Lung (tissue), 12 donors: ENCODE results near the gene RETREG1. TPM values are rescaled to one million over a fixed set of nuclear protein-coding genes. Genes with fewer than 3 reads are reported as not detected.

Experiments
- ATAC-seq: fragments of 200-7000 bp; cut with Tn5 transposase; one replicate; pipeline ENCODE4 v1.9.1; 2020; ENCODE audit warnings: moderate number of reproducible peaks; ENCODE audit not compliant: insufficient read depth, low FRiP score
- DNase-seq, 3 donors: peaks; one replicate each; pipeline ENCODE4 v3.0.0-alpha.2; 2013 to 2017
- H3K27ac ChIP-seq, 2 donors: one replicate each; pipeline ENCODE4 v1.5.1; 2013; ENCODE audit warnings: mild to moderate bottlenecking in 2 of 2, moderate library complexity in 2 of 2, control low read depth in 1 of 2, inconsistent platforms in 1 of 2, low read depth in 1 of 2, low read length in 1 of 2
- H3K27me3 ChIP-seq, 3 donors: one replicate each; pipeline ENCODE4 v1.5.1; 2013; ENCODE audit warnings: low read length in 2 of 3; ENCODE audit not compliant: control insufficient read depth in 3 of 3, insufficient read depth in 3 of 3
- H3K36me3 ChIP-seq, 4 donors: one replicate each; pipeline ENCODE4 v1.5.1; 2013; ENCODE audit warnings: low read length in 4 of 4, mild to moderate bottlenecking in 1 of 4, moderate library complexity in 1 of 4; ENCODE audit not compliant: control insufficient read depth in 4 of 4, insufficient read depth in 4 of 4
- H3K4me1 ChIP-seq, 5 donors: one replicate each; pipeline ENCODE4 v1.5.1; 2013; ENCODE audit warnings: low read length in 5 of 5, mild to moderate bottlenecking in 2 of 5, moderate library complexity in 1 of 5; ENCODE audit not compliant: control insufficient read depth in 5 of 5, insufficient read depth in 5 of 5
- H3K4me3 ChIP-seq: one replicate; pipeline ENCODE4 v1.5.1; 2013; ENCODE audit warnings: mild to moderate bottlenecking, control low read depth, moderate library complexity
- H3K9ac ChIP-seq, 2 donors: one replicate each; pipeline ENCODE4 v1.5.1; 2013; ENCODE audit warnings: low read length in 2 of 2, control low read depth in 1 of 2; ENCODE audit not compliant: insufficient read depth in 1 of 2
- H3K9me3 ChIP-seq, 4 donors: one replicate each; pipeline ENCODE4 v1.5.1; 2013; ENCODE audit warnings: low read length in 3 of 4, mild to moderate bottlenecking in 1 of 4, moderate library complexity in 1 of 4; ENCODE audit not compliant: control insufficient read depth in 4 of 4, insufficient read depth in 3 of 4
- WGBS, 2 donors: extraction: QIAGEN DNeasy Blood & Tissue Kit; methylation state at CpG; one replicate each; pipeline ENCODE4 v1.1.7; 2013; 5-methylcytosine and 5-hydroxymethylcytosine counted together
- polyA plus RNA-seq, 2 donors: library from polyadenylated mRNA; stranded (reverse); fragments of 200-250 nt; gene quantifications; one replicate each; pipeline ENCODE4 v1.2.1, GENCODE V29; 2013
- total RNA-seq, 2 donors: library from RNA; depleted of rRNA in 1 of 2; stranded (reverse); fragments of >200 nt in 1 of 2; gene quantifications; one replicate each; pipeline ENCODE4 v1.2.1, GENCODE V29; 2014 to 2021
- TF ChIP-seq, protein P1 (sequence below): IDR thresholded peaks from 2 replicates; pipeline ENCODE4 v1.5.1; 2012; ENCODE audit warnings: mild to moderate bottlenecking; ENCODE audit errors: control extremely low read depth, extremely low read depth
- donor health status: control.
- donor health status: control.
- donor health status: Bipolar disorder and iron deficiency.
- donor health status: healthy.
- donor health status: DM: yes; HTN: yes; CAD: no.

RETREG1 gene
- total and polyA plus RNA-seq, 4 donors = 6.8 to 19.5 (median 9.6) TPM

DNA sequence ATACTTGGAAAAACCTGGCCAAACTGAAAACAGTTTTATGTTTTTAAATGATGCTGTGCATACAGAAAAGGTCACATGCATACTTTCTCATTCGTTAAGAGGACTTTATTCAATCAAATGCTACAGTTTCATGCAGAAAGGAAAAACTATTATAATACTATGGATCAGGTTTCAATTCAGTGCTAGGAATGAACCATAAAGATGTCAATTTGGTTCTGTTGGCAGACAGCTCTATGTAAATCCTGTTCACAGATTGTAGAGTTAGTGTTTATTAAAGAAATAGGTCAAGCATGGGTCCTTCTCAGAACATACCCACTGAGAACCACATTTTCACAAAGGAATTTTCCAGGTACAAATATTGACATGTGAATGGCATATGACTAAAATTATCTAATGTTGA lies 57.1 kb downstream of the RETREG1 start:
- Histone ChIP-seq H3K4me1 (peaks cover 0 to 4% (median 0%) of the 10 kb centered on the region in 5 donors), H3K4me3 (no peak overlapping the region), H3K27ac (no peak overlapping the region), H3K36me3 (no peaks in the 10 kb centered on the region), H3K9ac (no peak overlapping the region), H3K9me3 (no peaks in the 10 kb centered on the region), H3K27me3 (no peaks in the 10 kb centered on the region)
- 84 to 89% methylated on average over 1 of the region's 1 CpG for WGBS, 2 donors
- ATAC-seq (no peak), DNase-seq (no peak)
- TF ChIP-seq, protein P1, sequence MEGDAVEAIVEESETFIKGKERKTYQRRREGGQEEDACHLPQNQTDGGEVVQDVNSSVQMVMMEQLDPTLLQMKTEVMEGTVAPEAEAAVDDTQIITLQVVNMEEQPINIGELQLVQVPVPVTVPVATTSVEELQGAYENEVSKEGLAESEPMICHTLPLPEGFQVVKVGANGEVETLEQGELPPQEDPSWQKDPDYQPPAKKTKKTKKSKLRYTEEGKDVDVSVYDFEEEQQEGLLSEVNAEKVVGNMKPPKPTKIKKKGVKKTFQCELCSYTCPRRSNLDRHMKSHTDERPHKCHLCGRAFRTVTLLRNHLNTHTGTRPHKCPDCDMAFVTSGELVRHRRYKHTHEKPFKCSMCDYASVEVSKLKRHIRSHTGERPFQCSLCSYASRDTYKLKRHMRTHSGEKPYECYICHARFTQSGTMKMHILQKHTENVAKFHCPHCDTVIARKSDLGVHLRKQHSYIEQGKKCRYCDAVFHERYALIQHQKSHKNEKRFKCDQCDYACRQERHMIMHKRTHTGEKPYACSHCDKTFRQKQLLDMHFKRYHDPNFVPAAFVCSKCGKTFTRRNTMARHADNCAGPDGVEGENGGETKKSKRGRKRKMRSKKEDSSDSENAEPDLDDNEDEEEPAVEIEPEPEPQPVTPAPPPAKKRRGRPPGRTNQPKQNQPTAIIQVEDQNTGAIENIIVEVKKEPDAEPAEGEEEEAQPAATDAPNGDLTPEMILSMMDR = no peak

DNA sequence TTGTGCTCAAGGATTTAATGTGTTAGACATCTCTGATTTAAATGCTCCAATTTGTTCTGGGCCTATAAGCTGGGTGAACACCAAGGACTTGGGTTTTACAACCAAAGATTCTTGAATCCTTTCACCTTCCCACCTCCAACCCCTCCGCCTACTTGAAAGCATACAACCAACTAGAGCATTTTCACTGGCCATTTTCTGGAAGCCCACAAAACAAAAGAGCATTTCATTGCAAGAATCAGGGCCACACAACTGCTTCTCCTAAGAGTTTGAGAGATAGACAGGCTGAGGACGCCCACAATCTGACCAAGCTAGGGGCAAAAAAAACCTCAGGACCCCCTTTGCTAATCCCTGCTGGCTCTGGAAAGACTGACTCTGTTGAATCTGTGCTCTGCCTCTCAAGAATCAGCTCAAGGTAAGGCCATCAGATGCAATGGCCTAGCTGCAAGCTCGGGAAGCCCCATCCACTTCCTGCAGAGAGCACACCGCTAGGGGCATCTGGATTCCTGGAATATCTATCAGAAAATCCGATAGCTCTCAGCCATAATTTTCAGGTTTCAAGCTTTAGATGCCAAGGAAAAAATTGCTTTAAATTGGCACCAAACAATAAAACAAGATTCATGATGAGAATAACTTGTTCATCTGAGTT lies 57.7 kb downstream of the RETREG1 start:
- ATAC-seq (no peak), DNase-seq (no peak)
- Histone ChIP-seq H3K4me3 (no peak overlapping the region), H3K9ac (no peak overlapping the region), H3K27me3 (no peaks in the 10 kb centered on the region), H3K9me3 (no peaks in the 10 kb centered on the region), H3K4me1 (peaks cover 0 to 4% (median 0%) of the 10 kb centered on the region in 5 donors), H3K27ac (no peak overlapping the region), H3K36me3 (no peaks in the 10 kb centered on the region)
- TF ChIP-seq, protein P1 = no peak
- 89 to 90% methylated on average over 5 of the region's 5 CpGs for WGBS, 2 donors

DNA sequence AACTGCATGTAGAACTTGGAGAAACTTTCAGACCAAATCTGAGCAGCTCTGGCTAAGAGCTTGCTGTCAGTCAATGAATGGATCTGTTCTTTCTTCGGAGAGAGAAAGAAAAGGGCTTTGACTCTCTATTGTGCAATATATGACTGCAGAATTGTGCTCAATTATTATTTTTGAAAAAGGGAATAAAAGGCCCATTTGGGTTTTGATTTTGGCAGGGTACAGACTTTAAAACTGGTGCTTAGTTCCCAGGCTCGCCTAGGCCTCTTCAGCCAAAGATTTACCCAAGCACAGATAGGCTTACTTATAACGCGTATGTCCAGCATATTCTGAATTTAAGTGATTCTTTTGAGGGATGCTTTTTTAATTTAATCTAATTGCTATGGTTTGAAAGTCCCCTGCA lies 59.3 kb downstream of the RETREG1 start:
- Histone ChIP-seq H3K27ac (no peak overlapping the region), H3K36me3 (no peaks in the 10 kb centered on the region), H3K27me3 (no peaks in the 10 kb centered on the region), H3K9me3 (no peaks in the 10 kb centered on the region), H3K4me1 (peaks cover 0 to 4% (median 0%) of the 10 kb centered on the region in 5 donors), H3K9ac (no peak overlapping the region), H3K4me3 (no peak overlapping the region)
- ATAC-seq = no peak
- 93% methylated on average over 4 of the region's 4 CpGs for WGBS, 2 donors
- no peak for DNase-seq
- TF ChIP-seq, protein P1 = no peak

DNA sequence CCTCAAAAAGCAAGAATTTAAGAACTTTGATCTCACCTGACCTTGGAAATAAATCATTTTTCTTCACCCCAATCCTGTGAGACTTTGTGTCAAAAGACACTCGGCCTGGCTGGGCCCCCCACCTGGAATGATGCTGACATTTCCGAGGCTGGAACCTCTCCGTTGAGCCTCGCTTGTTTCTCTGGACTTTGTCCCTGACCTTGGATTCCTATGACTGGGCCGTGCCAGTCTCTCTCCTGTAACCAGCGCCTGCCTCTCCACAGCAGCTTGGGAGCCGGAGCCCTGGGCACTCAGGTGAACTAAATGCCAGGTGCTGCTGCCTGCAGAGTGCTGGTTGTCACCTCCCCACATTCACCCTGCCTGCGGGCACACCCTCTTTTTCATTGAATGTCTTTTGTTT lies 62.7 kb downstream of the RETREG1 start:
- no peaks in the 10 kb centered on the region for H3K27me3 ChIP-seq
- DNase-seq = no peak
- TF ChIP-seq, protein P1 = no peak
- H3K4me3 ChIP-seq = no peak overlapping the region
- peak overlapping the region in 1 of 2 donors; percentile 33 for H3K27ac ChIP-seq
- 92 to 97% methylated on average over 8 of the region's 8 CpGs for WGBS, 2 donors
- H3K9me3 ChIP-seq = no peaks in the 10 kb centered on the region
- no peak overlapping the region for H3K9ac ChIP-seq
- no peak for ATAC-seq
- no peaks in the 10 kb centered on the region for H3K36me3 ChIP-seq
- H3K4me1 ChIP-seq = no peaks in the 10 kb centered on the region
